Osteoblast (primary cell): ENCODE data around the gene DAPK3. TPM values are rescaled to one million over a fixed set of nuclear protein-coding genes. Genes with fewer than 3 reads are reported as not detected.
A peak's percentile ranks its signal among the peaks of the same experiment; 100 is the strongest.

Experiments used
- DNase-seq: peaks from one replicate; pipeline ENCODE4 v3.0.0; 2011; ENCODE audit warnings: low spot score, mixed read lengths; ENCODE audit not compliant: insufficient read length; ENCODE audit errors: missing footprints
- H2AFZ ChIP-seq: 2 replicates; pipeline ENCODE4 v1.6.0; 2011; ENCODE audit warnings: mild to moderate bottlenecking, low read length
- H3K27ac ChIP-seq: 2 replicates; pipeline ENCODE4 v1.5.1; 2011; ENCODE audit warnings: mild to moderate bottlenecking, low read depth, low read length, moderate library complexity
- H3K27me3 ChIP-seq: 2 replicates; pipeline ENCODE4 v1.6.0; 2012; ENCODE audit warnings: mild to moderate bottlenecking, control low read depth, inconsistent platforms, low read length, moderate library complexity; ENCODE audit not compliant: insufficient read depth
- H3K36me3 ChIP-seq: 2 replicates; pipeline ENCODE4 v1.5.1; 2011; ENCODE audit warnings: mild to moderate bottlenecking, low read length, control low read depth, moderate library complexity; ENCODE audit not compliant: insufficient read depth
- H3K4me1 ChIP-seq: 2 replicates; pipeline ENCODE4 v1.5.1; 2011; ENCODE audit warnings: mild to moderate bottlenecking, low read length, control low read depth, moderate library complexity; ENCODE audit not compliant: insufficient read depth
- H3K4me2 ChIP-seq: 2 replicates; pipeline ENCODE4 v1.6.0; 2011; ENCODE audit warnings: mild to moderate bottlenecking, low read length; ENCODE audit not compliant: insufficient read depth
- H3K4me3 ChIP-seq: fragments of 200-600 bp; sonication (generic); 3 replicates; pipeline ENCODE4 v1.5.1; 2012; ENCODE audit warnings: mild to moderate bottlenecking, low read length, inconsistent platforms; ENCODE audit not compliant: insufficient read depth
- H3K79me2 ChIP-seq: 2 replicates; pipeline ENCODE4 v1.6.0; 2012; ENCODE audit warnings: mild to moderate bottlenecking, low read length, control low read depth, inconsistent platforms; ENCODE audit not compliant: insufficient read depth
- H3K9me3 ChIP-seq: 2 replicates; pipeline ENCODE4 v1.5.1; 2011; ENCODE audit warnings: low read depth, low read length, control low read depth
- H4K20me1 ChIP-seq: 2 replicates; pipeline ENCODE4 v1.6.0; 2012; ENCODE audit warnings: mild to moderate bottlenecking, low read length, control low read depth; ENCODE audit not compliant: insufficient read depth
- CTCF ChIP-seq: IDR thresholded peaks from 2 replicates; pipeline ENCODE4 v1.5.1; 2011; ENCODE audit warnings: mild to moderate bottlenecking, low read depth, low read length, moderate library complexity; ENCODE audit errors: extremely low read depth
- total RNA-seq: library from RNA; depleted of rRNA; stranded (reverse); fragments of >200 nt; gene quantifications from 2 replicates; pipeline ENCODE4 v1.2.3, GENCODE V29; 2012

Gene DAPK3
- total RNA-seq, 1 donor: 131 TPM

- Histone ChIP-seq H3K4me1 (peaks cover 40% of the 10 kb centered on the region), H3K36me3 (peaks cover 41% of the 10 kb centered on the region), H3K9me3 (no peaks in the 10 kb centered on the region), H2AFZ (peak overlapping the region; percentile 86), H3K4me2 (peak overlapping the region; percentile 99), H3K79me2 (peaks cover 45% of the 10 kb centered on the region), H3K27me3 (no peaks in the 10 kb centered on the region), H3K4me3 (peak overlapping the region; percentile 100), H4K20me1 (peaks cover 45% of the 10 kb centered on the region), H3K27ac (peak overlapping the region; percentile 33)
- no peak for TF ChIP-seq CTCF
- peak; percentile 21 for DNase-seq
Observed at GRCh38 chr19:3985643-3986259, 14.9 kb upstream of the DAPK3 start.

DNA sequence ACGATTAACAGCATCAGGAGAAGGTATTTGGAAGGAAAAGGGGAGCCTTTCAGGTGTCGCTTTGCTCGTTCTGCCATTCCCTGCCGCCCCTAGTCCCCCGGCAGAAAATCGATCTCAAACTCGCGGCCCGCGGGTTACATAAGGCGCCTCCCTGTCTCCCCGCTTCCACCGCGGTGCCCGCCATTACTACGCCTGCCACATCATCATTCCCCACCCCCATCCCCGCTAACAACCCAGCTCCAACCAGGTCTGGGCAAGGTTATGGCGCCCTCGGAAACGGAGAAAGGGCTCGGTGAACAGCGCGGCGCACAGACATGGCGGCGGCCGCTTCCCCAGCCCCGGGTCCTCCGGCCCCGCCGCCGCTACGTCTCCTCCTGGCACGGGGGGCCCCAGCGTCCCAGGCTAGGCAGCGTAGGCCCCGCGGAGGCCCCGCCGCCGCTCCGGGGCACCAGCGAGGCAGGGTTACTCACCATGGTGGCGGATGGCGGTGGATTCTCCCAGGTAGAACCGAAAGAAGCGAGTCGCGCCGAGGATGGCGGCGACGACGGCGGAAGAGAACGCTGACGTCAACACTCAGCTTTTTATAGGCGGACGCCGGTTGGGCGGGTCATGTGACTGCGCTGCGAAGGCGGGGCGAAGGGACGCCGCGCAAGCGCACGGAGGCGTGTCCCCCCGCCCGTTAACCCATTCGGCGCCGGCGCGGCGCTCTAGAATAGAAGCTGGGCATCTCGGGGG lies 14.2 kb upstream of the DAPK3 start, which contains the start of gene EEF2:
EEF2 (minus strand) TSS at position 556 of the 735 bp plus-strand sequence; CDS start at position 473, 83 bp downstream.
- peak; percentile 99 for DNase-seq
- peak within 1 kb of the TSS; percentile 86 for H2AFZ ChIP-seq
- TF ChIP-seq CTCF: no peak
- no peaks in the 10 kb centered on the region for H3K27me3 ChIP-seq
- H3K4me2 ChIP-seq: peak within 1 kb of the TSS; percentile 99
- H3K4me1 ChIP-seq: peaks cover 40% of the 10 kb centered on the region
- H3K79me2 ChIP-seq: peaks cover 52% of the 10 kb centered on the region
- H4K20me1 ChIP-seq: peaks cover 52% of the 10 kb centered on the region
- H3K27ac ChIP-seq: peak within 1 kb of the TSS; percentile 98
- peak within 1 kb of the TSS; percentile 100 for H3K4me3 ChIP-seq
- H3K9me3 ChIP-seq: no peaks in the 10 kb centered on the region
- peaks cover 48% of the 10 kb centered on the region for H3K36me3 ChIP-seq

GRCh38 chr19:3984584-3984907 lies 13.6 kb upstream of the DAPK3 start:
- Histone ChIP-seq H3K4me3 (peak overlapping the region; percentile 100), H3K27me3 (no peaks in the 10 kb centered on the region), H3K9me3 (no peaks in the 10 kb centered on the region), H2AFZ (no peak overlapping the region), H3K4me2 (peak overlapping the region; percentile 99), H3K36me3 (peaks cover 53% of the 10 kb centered on the region), H3K79me2 (peaks cover 57% of the 10 kb centered on the region), H4K20me1 (peaks cover 57% of the 10 kb centered on the region), H3K4me1 (peaks cover 40% of the 10 kb centered on the region), H3K27ac (peak overlapping the region; percentile 98)
- DNase-seq: no peak
- no peak for TF ChIP-seq CTCF

- no peak overlapping the region for H2AFZ ChIP-seq
- H4K20me1 ChIP-seq: peaks cover 62% of the 10 kb centered on the region
- peak overlapping the region; percentile 100 for H3K4me3 ChIP-seq
- H3K4me2 ChIP-seq: peak overlapping the region; percentile 99
- peaks cover 40% of the 10 kb centered on the region for H3K4me1 ChIP-seq
- H3K9me3 ChIP-seq: no peaks in the 10 kb centered on the region
- no peaks in the 10 kb centered on the region for H3K27me3 ChIP-seq
- no peak for TF ChIP-seq CTCF
- H3K27ac ChIP-seq: peak overlapping the region; percentile 98
- peaks cover 62% of the 10 kb centered on the region for H3K79me2 ChIP-seq
- DNase-seq: peak; percentile 84
- H3K36me3 ChIP-seq: peaks cover 58% of the 10 kb centered on the region
Observed at GRCh38 chr19:3983936-3984583, 13.2 kb upstream of the DAPK3 start.
